ENCODE measurements around the gene SEZ6L.
A peak's percentile ranks its signal among the peaks of the same experiment; 100 is the strongest.

Gene SEZ6L

GRCh38 chr22:26418620-26419019 is 249.4 kb downstream of the SEZ6L start:
- H2AFZ ChIP-seq (ENCODE audit: low read depth) = no peak overlapping the region
- H3K4me3 ChIP-seq (IDR thresholded peaks at IDR 0.05; ENCODE audit: insufficient read depth, low read depth, low read length) = no peak overlapping the region
- H3K4me1 ChIP-seq (ENCODE audit: low read depth, poor library complexity, severe bottlenecking) = no peaks in the 10 kb centered on the region
- H3K4me2 ChIP-seq = no peak overlapping the region
- H3K27me3 ChIP-seq (ENCODE audit: insufficient read depth, low read depth) = no peaks in the 10 kb centered on the region
- H3K9ac ChIP-seq = no peak overlapping the region
- no peaks in the 10 kb centered on the region for H4K20me1 ChIP-seq (ENCODE audit: insufficient read depth)
- no peaks in the 10 kb centered on the region for H3K36me3 ChIP-seq (ENCODE audit: insufficient read depth)
- H3K79me2 ChIP-seq (ENCODE audit: insufficient read depth, low read depth) = no peaks in the 10 kb centered on the region
- no peak for TF ChIP-seq CTCF (conservative IDR thresholded peaks at IDR 0.05; ENCODE audit: low read depth, low read length)
- H3K27ac ChIP-seq = no peak overlapping the region

GRCh38 chr22:26426924-26427323 is 257.7 kb downstream of the SEZ6L start:
- Histone ChIP-seq H3K27me3 (ENCODE audit: insufficient read depth, low read depth) (no peaks in the 10 kb centered on the region), H3K4me3 (IDR thresholded peaks at IDR 0.05; ENCODE audit: insufficient read depth, low read depth, low read length) (no peak overlapping the region), H3K36me3 (ENCODE audit: insufficient read depth) (no peaks in the 10 kb centered on the region), H3K4me1 (ENCODE audit: low read depth, poor library complexity, severe bottlenecking) (peaks cover 28% of the 10 kb centered on the region), H3K9ac (no peak overlapping the region), H3K79me2 (ENCODE audit: insufficient read depth, low read depth) (0 out of 2 replicates have a peak, but pooled peaks cover 4% of the 10 kb centered on the region), H2AFZ (ENCODE audit: low read depth) (no peak overlapping the region), H3K27ac (no peak overlapping the region), H3K4me2 (no peak overlapping the region), H4K20me1 (ENCODE audit: insufficient read depth) (no peaks in the 10 kb centered on the region)
- no peak for TF ChIP-seq CTCF (conservative IDR thresholded peaks at IDR 0.05; ENCODE audit: low read depth, low read length)

GRCh38 chr22:26428515-26429457 is 259.5 kb downstream of the SEZ6L start, which contains the start of gene ASPHD2:
Gene ASPHD2, plus strand, starts transcription at chr22:26429260. Its CDS starts 4,356 bp downstream, at chr22:26433616.
- Histone ChIP-seq H3K4me1 (ENCODE audit: low read depth, poor library complexity, severe bottlenecking) (peaks cover 39% of the 10 kb centered on the region), H3K27ac (peak within 1 kb of the TSS; percentile 96), H3K79me2 (ENCODE audit: insufficient read depth, low read depth) (0 out of 2 replicates have a peak, but pooled peaks cover 5% of the 10 kb centered on the region), H4K20me1 (ENCODE audit: insufficient read depth) (no peaks in the 10 kb centered on the region), H3K4me3 (IDR thresholded peaks at IDR 0.05; ENCODE audit: insufficient read depth, low read depth, low read length) (no peak within 1 kb of the TSS), H3K36me3 (ENCODE audit: insufficient read depth) (no peaks in the 10 kb centered on the region), H3K4me2 (peak within 1 kb of the TSS; percentile 92), H3K27me3 (ENCODE audit: insufficient read depth, low read depth) (no peaks in the 10 kb centered on the region), H3K9ac (peak within 1 kb of the TSS; percentile 88), H2AFZ (ENCODE audit: low read depth) (peak within 1 kb of the TSS; percentile 99)
- TF ChIP-seq CTCF (conservative IDR thresholded peaks at IDR 0.05; ENCODE audit: low read depth, low read length) = no peak

DNA sequence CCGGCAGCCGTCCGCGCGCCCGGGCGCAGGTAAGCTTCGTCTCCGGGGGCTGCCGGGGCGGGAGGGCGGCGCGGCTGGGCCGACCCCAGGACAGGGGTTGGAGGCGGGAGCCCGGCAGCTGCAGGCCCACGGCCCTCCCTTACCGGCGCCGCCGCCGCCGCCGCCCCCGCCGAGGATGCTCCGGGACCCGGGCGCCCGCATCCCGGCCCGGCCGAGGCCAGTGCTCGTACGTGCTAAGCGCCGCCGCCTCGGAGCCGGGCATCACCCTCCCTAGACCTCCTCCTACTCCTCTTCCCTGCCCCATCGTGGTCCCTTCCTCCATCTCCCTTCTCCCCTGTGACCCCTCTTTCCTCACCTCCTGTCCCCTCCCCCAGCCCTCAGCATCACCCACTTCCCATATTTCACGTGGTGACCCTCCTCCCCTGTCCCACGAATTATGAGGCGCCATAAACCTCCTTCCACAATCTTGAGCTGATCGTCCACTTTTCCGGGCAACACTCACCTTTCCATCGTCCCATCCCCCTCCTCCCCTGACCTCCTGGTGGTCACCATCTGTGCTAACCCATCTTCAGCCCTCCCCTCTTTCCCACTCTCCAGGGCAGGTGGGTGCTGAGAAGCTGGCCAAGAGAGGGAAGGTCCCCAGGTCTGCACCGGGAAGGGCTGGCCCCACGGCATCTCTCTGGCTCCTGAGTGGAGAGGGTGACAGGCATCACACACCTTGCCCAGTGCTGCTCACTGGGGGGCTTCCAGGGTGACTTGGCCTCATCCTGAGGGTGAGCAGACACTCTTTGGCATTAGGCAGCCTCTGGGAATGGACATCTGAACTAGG is 260.4 kb downstream of the SEZ6L start:
- Histone ChIP-seq H3K4me1 (ENCODE audit: low read depth, poor library complexity, severe bottlenecking) (peaks cover 39% of the 10 kb centered on the region), H3K9ac (no peak overlapping the region; the same call in 1 of the 2 replicates)

More for the DNA sequence above, 260.4 kb downstream of the SEZ6L start:
- H4K20me1 ChIP-seq (ENCODE audit: insufficient read depth) = no peaks in the 10 kb centered on the region
- H3K79me2 ChIP-seq (ENCODE audit: insufficient read depth, low read depth) = 0 out of 2 replicates have a peak, but pooled peaks cover 5% of the 10 kb centered on the region
- peak overlapping the region; percentile 83 for H3K4me2 ChIP-seq
- no peaks in the 10 kb centered on the region for H3K36me3 ChIP-seq (ENCODE audit: insufficient read depth)
- H3K4me3 ChIP-seq (IDR thresholded peaks at IDR 0.05; ENCODE audit: insufficient read depth, low read depth, low read length) = no peak overlapping the region
- H3K27ac ChIP-seq = no peak overlapping the region
- TF ChIP-seq CTCF (conservative IDR thresholded peaks at IDR 0.05; ENCODE audit: low read depth, low read length) = no peak
- H2AFZ ChIP-seq (ENCODE audit: low read depth) = peak overlapping the region; percentile 49
- no peaks in the 10 kb centered on the region for H3K27me3 ChIP-seq (ENCODE audit: insufficient read depth, low read depth)

Measured in KMS-11 (cell line).